Mucosa of stomach (tissue), 1 donor: Measurements from ENCODE around the gene B9D2.
"Not testable (repeated sequence)": the region's sequence is repeated elsewhere in the genome, so short reads cannot be mapped to it uniquely, and the experiment has no call there.

Experiments
- H3K27me3 ChIP-seq: one replicate; pipeline ENCODE4 v1.7.0; 2013; ENCODE audit warnings: mild to moderate bottlenecking, low read length; ENCODE audit not compliant: control insufficient read depth, insufficient read depth
- H3K36me3 ChIP-seq: one replicate; pipeline ENCODE4 v1.7.0; 2013; ENCODE audit warnings: low read length; ENCODE audit not compliant: control insufficient read depth, insufficient read depth
- H3K4me1 ChIP-seq: one replicate; pipeline ENCODE4 v1.7.0; 2013; ENCODE audit warnings: mild to moderate bottlenecking, low read length; ENCODE audit not compliant: control insufficient read depth, insufficient read depth
- H3K4me3 ChIP-seq: one replicate; pipeline ENCODE4 v1.7.0; 2013; ENCODE audit warnings: low read length
- H3K9ac ChIP-seq: one replicate; pipeline ENCODE4 v1.7.0; 2013; ENCODE audit warnings: mild to moderate bottlenecking, low read length, moderate library complexity
- H3K9me3 ChIP-seq: one replicate; pipeline ENCODE4 v1.7.0; 2013; ENCODE audit warnings: mild to moderate bottlenecking, low read length, moderate library complexity; ENCODE audit not compliant: control insufficient read depth
- donor health status: Pancreatic carcinoma.

Gene B9D2

DNA sequence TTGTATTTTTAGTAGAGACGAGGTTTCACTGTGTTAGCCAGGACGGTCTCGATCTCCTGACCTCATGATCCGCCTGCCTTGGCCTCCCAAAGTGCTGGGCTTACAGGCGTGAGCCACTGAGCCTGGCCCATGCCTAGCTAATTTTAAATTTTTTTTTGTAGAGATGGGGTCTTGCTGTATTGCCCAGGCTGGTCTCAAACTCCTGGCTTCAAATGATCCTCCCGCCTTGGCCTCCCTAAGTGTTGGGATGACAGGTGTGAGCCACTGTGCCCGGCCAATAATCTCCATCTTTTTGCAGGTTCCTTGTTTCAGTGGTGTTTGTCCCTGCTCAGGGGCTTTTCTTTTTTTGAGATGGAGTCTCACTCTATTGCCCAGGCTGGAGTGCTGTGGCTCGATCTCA, 17.6 kb upstream of the B9D2 start:
- H3K4me3 ChIP-seq, H3K9ac ChIP-seq, H3K4me1 ChIP-seq, H3K27me3 ChIP-seq, H3K9me3 ChIP-seq, H3K36me3 ChIP-seq: not testable (repeated sequence)

DNA sequence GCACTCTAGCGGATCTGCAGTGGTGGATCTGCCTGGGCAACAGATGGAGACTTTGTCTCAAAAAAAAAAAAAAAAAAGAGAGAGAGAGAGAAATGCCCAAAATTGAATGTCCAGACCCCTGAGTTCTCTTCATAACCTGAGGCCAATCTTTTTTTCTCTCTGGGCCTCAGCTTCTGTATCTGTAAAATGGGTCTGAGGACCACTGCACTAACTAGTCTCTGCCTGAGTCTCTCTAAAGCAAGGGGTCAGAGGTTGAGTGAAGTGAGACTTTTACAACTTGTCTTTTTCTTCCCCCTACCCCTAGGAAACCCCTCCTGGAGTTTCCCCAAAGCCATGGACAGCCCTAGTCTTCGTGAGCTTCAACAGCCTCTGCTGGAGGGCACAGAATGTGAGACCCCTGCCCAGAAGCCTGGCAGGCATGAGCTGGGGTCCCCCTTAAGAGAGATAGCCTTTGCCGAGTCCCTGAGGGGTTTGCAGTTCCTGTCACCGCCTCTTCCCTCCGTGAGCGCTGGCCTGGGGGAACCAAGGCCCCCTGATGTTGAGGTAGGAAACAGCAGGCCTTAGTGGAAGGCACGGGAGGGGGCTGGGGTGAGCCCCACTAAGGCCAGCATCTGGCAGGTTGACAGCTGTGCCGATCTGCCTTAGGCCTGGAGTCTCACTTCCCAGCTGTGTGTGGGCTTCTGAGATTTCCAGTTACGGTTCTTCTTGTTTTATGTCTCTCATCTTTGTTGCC, 14.2 kb upstream of the B9D2 start:
- H3K9me3 ChIP-seq = no peaks in the 10 kb centered on the region
- no peaks in the 10 kb centered on the region for H3K27me3 ChIP-seq
- H3K4me1 ChIP-seq = peaks cover 13% of the 10 kb centered on the region
- no peak overlapping the region for H3K9ac ChIP-seq
- no peaks in the 10 kb centered on the region for H3K36me3 ChIP-seq
- no peak overlapping the region for H3K4me3 ChIP-seq

DNA sequence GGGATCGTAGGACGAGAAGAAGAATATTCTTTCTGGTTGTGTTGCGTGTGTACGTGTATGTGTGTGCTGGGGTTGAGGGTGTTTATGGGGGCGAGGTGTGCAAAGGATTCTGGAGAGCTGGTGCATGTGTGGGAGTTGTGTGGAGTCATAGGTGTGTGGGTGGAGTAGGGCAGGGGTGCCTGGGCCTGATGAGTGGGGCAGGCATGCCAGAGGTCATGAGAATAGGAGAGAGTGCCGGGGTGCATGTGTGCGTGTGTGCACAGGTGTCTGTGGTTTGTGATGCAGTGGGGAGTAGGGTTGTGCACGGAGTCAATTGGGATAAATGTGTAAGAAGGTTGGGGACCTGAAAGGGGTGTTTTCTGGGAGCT, 13.0 kb upstream of the B9D2 start:
- Histone ChIP-seq H3K9me3 (no peaks in the 10 kb centered on the region), H3K9ac (peak overlapping the region; percentile 36), H3K36me3 (no peaks in the 10 kb centered on the region), H3K4me3 (peak overlapping the region; percentile 10), H3K27me3 (no peaks in the 10 kb centered on the region), H3K4me1 (peaks cover 13% of the 10 kb centered on the region)

DNA sequence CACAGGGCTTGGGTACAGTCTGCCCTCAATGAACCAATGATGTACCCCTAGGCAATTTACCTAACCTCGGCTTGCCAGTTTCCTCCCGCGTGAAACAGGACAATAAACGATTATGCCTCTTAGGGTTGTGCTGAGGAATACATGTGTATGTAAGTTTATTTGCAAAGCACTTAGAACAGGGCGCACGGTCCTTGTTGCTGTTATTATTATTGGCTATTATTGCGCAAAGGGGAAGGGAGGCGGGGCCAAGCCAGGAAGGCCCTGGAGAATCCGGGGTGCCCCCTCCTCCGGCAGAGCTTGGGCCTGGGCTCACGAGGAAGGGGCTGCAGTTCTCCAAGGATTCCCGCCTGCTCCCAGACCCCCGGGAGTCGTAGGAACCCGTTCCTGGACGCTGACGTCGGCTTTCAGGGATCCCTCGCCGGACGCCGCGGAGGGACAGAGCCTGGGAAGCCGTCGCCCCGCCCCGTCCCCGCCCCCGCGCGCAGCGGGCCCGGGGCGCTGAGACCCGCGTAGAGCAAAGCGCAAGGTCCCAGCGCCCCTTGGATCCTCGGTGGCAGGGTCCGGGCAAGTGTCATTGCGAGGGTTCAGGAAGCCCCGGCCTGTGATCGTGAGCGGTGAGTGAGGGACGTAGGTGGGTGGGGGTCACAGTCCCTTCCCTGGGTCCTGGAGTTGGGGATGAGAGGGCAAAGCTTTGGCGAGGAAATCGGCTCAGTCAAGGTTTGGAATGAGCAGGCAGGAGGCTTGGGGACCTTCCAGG, 12.5 kb upstream of the B9D2 start, which contains the start of gene TMEM91:
Gene TMEM91, plus strand, starts transcription at position 293 of the 757 bp plus-strand sequence. CDS start 1,777 bp downstream, outside the sequence.
- peak within 1 kb of the TSS; percentile 36 for H3K9ac ChIP-seq
- H3K36me3 ChIP-seq = no peaks in the 10 kb centered on the region
- H3K9me3 ChIP-seq = no peaks in the 10 kb centered on the region
- peaks cover 13% of the 10 kb centered on the region for H3K4me1 ChIP-seq
- H3K4me3 ChIP-seq = peak within 1 kb of the TSS; percentile 10
- no peaks in the 10 kb centered on the region for H3K27me3 ChIP-seq

DNA sequence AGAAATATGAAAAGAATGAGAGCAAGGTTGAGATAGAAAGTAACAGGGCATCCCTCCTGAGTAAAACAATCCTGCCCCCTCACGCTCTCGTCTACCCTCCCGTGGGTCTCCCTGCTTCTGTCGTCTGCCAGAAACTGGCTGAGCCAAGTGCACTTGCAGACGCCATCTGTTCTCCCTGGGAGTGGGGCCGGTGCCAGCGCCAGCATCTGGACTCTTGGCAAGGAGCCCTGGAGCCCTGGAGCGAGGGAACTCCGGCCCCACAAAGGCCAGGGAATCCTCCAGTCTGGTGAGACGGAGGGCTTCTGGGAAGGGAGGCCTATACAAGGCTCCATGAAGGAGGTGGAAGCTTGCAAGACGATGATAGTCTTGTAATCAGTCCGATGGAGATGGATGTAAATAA, 10.0 kb upstream of the B9D2 start:
- Histone ChIP-seq H3K4me1 (peaks cover 13% of the 10 kb centered on the region), H3K36me3 (no peaks in the 10 kb centered on the region), H3K9ac (no peak overlapping the region), H3K27me3 (no peaks in the 10 kb centered on the region), H3K9me3 (no peaks in the 10 kb centered on the region), H3K4me3 (no peak overlapping the region)

DNA sequence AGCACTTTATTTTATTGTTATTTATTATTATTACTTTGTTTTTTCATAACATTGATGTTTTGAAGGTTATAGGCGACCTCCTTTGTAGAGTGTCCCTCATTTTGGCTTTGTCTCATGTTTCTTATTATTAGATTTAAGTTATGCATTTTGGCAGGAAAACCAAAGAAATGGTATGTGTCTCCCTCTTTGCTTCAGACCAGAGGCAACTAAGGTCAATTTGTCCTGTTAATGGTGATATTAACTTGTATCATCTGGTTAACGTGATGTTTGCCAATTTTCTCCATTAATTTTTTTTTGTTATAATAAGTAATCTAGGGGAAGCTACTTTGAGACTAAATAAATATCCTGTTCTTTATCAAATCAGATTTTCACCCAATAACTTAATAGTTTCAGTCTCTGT, 8.6 kb upstream of the B9D2 start:
- Histone ChIP-seq H3K9me3 (no peaks in the 10 kb centered on the region), H3K9ac (no peak overlapping the region), H3K4me1 (peaks cover 20% of the 10 kb centered on the region), H3K4me3 (no peak overlapping the region), H3K27me3 (no peaks in the 10 kb centered on the region), H3K36me3 (no peaks in the 10 kb centered on the region)

DNA sequence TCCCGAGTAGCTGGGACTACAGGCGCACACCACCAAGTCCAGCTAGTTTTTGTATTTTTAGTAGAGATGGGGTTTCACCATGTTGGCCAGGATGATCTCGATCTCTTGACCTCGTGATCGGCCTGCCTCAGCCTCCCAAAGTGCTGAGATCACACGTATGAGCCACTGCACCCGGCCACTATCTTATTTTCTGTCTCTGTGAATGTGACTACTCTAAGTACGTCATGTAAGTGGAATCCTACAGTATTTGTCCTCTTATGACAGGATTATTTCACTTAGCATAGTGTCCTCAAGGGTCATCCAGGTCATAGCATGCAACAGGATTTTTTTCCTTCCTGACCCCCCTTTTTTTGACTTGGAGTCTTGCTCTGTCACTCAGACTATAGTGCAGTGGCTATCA, 7.6 kb upstream of the B9D2 start:
- H3K9me3 ChIP-seq = no peaks in the 10 kb centered on the region
- H3K9ac ChIP-seq = no peak overlapping the region
- no peaks in the 10 kb centered on the region for H3K27me3 ChIP-seq
- no peaks in the 10 kb centered on the region for H3K36me3 ChIP-seq
- no peak overlapping the region for H3K4me3 ChIP-seq
- peaks cover 21% of the 10 kb centered on the region for H3K4me1 ChIP-seq

DNA sequence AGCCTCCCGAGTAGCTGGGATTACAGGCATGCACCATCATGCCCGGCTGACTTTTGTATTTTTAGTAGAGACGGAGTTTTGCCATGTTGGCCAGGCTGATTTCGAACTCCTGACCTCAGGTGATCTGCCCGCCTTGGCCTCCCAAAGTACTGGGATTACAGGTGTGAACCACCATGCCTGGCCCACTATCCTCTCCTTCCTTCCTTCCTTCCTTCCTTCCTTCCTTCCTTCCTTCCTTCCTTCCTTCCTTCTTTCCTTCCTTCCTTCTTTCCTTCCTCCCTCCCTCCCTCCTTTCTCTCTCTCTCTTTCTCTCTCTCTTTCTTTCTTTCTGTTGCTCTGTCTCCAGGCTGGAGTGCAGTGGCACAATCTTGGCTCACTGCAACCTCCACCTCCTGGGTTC, 7.2 kb upstream of the B9D2 start:
- not testable (repeated sequence) for H3K27me3 ChIP-seq, H3K9ac ChIP-seq, H3K9me3 ChIP-seq, H3K36me3 ChIP-seq, H3K4me3 ChIP-seq
- peaks cover 20% of the 10 kb centered on the region for H3K4me1 ChIP-seq

DNA sequence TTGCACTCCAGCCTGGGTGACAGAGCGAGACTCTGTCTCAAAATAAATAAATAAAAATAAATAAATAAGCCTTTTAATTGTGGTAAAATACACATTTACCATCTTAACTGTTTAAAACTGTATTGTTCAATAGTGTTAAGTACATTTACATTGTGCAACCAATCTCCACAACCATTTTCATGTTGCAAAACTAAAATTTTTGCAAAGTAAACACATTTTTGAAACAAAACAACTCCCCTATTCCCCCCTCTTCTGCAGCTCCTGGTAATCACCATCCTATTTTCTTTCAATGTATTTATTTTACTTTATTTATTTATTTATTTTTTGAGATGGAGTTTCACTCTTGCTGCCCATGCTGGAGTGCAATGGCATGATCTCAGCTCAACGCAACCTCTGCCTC, 5.8 kb upstream of the B9D2 start:
- no peaks in the 10 kb centered on the region for H3K27me3 ChIP-seq
- no peaks in the 10 kb centered on the region for H3K36me3 ChIP-seq
- no peak overlapping the region for H3K4me3 ChIP-seq
- H3K4me1 ChIP-seq = peaks cover 17% of the 10 kb centered on the region
- H3K9ac ChIP-seq = no peak overlapping the region
- H3K9me3 ChIP-seq = no peaks in the 10 kb centered on the region

DNA sequence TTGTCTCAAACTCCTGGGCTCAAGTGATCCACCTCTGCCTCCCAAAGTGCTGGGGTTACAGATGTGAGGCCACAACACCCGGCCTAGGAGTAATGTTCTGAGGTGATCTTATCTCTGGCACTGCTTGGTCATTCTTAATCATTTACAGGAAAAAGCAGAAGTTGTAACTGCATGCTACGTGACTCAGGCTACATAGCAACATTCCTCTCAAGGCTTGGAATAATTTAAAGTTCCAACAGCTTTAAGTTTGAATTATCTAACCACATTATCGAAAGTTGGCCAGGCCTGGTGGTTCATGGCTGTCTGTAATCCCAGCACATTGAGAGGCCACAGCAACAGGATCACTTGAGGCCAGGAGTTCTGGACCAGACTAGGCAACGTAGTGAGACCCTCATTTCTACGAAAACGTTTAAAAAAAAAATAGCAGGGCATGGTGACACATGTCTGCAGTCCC, 3.9 kb upstream of the B9D2 start:
- H3K4me1 ChIP-seq = peaks cover 20% of the 10 kb centered on the region
- no peaks in the 10 kb centered on the region for H3K27me3 ChIP-seq
- no peaks in the 10 kb centered on the region for H3K9me3 ChIP-seq
- H3K9ac ChIP-seq = no peak overlapping the region
- no peak overlapping the region for H3K4me3 ChIP-seq
- H3K36me3 ChIP-seq = no peaks in the 10 kb centered on the region

DNA sequence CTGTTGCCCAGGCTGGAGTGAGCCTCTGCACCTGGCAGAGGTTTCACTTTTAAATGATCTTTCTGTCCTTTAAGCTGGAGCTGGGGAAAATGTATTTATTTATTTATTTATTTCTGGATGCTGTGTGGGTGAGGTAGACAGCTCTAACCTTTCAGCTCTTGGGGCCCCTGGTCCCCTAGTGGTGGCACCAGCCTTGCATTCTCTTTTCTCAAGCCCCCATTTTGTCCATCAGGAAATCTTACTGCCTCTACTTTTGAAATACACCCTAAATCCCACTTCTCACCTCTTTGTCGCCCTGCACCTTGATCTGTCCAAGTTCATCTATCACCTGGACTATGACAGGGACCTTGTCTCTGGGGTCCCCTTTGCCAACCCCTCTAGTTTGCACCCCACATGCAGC, 2.1 kb upstream of the B9D2 start:
- no peaks in the 10 kb centered on the region for H3K27me3 ChIP-seq
- H3K4me3 ChIP-seq = no peak overlapping the region
- no peaks in the 10 kb centered on the region for H3K9me3 ChIP-seq
- no peak overlapping the region for H3K9ac ChIP-seq
- H3K4me1 ChIP-seq = peaks cover 28% of the 10 kb centered on the region
- H3K36me3 ChIP-seq = no peaks in the 10 kb centered on the region

DNA sequence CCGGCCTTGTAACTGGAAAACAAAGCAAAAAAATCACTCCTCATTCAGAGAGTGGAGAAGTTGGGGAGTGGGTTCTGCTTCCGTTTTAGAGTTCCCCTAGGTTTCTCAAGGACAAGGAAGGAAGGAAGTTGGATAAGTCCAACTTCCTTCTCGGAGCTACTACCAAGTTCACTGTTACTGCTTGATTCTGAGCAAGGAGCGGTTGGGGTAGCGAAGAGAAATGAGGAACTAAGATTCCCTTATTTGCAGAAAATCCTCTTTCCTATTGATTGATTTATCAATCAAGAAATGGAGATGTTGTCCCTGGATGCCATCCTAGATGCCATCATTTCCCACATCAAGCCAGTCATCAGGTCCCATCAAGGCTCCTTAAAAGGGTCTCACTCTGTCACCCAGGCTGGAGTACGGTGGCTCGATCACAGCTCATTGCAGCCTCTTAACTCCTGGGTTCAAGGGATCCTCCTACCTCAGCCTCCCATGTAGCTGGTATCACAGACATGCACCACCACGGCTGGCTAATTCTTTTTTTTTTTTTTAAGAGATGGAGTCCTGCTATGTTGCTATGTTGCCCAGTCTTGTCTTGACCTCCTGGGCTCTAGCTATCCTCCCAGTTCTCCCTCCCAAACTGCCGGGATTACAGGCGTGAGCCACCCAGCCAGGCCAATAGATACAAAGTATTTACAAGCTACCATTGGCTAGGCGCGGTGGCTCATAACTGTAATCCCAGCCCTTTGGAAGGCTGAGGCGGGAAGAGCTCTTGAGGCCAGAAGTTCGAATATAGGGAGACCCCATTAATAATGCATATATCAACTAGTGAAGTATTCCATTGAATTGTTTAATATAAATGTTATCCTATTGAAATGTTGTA, 809 bp upstream of the B9D2 start:
- H3K27me3 ChIP-seq = no peaks in the 10 kb centered on the region
- H3K4me3 ChIP-seq = peak overlapping the region; percentile 94
- no peaks in the 10 kb centered on the region for H3K9me3 ChIP-seq
- H3K36me3 ChIP-seq = no peaks in the 10 kb centered on the region
- peak overlapping the region; percentile 78 for H3K9ac ChIP-seq
- H3K4me1 ChIP-seq = peaks cover 28% of the 10 kb centered on the region
